CD14-positive monocyte (primary cell): ENCODE results near the gene RASA4B. TPM values are rescaled to one million over a fixed set of nuclear protein-coding genes. Genes with fewer than 3 reads are reported as not detected.

Experiments used
- DNase-seq, 3 donors: peaks; one replicate each; pipeline ENCODE4 v3.0.0-alpha.2; 2011 to 2022
- H2AFZ ChIP-seq: 2 replicates; pipeline ENCODE4 v1.6.0; 2012; ENCODE audit warnings: mild to moderate bottlenecking, low read depth, low read length, inconsistent platforms; ENCODE audit not compliant: insufficient read depth, poor library complexity, severe bottlenecking
- H3K27ac ChIP-seq, 2 donors: 1 replicate in 1 of 2; 2 replicates in 1 of 2; pipeline ENCODE4 v1.5.1; 2012 to 2013; ENCODE audit warnings: low read length in 2 of 2, control low read depth in 1 of 2, inconsistent platforms in 1 of 2, low read depth in 1 of 2, mild to moderate bottlenecking in 1 of 2
- H3K27me3 ChIP-seq, 2 donors: one replicate each; pipeline versions ENCODE4 v1.6.0 to v1.6.1; 2011 to 2013; ENCODE audit warnings: low read length in 2 of 2; ENCODE audit not compliant: control insufficient read depth in 2 of 2, insufficient read depth in 2 of 2
- H3K36me3 ChIP-seq, 2 donors: replicated peaks in 1 of 2; 1 replicate in 1 of 2; 2 replicates in 1 of 2; pipeline versions ENCODE4 v1.5.1 to v1.6.1; 2012 to 2013; ENCODE audit warnings: low read length in 2 of 2, control low read depth in 1 of 2, inconsistent platforms in 1 of 2, mild to moderate bottlenecking in 1 of 2; ENCODE audit not compliant: insufficient read depth in 2 of 2, control insufficient read depth in 1 of 2
- H3K4me1 ChIP-seq, 2 donors: 1 replicate in 1 of 2; 2 replicates in 1 of 2; pipeline versions ENCODE4 v1.5.1 to v1.6.1; 2012 to 2013; ENCODE audit warnings: low read length in 2 of 2, control low read depth in 1 of 2, inconsistent platforms in 1 of 2, mild to moderate bottlenecking in 1 of 2, moderate library complexity in 1 of 2; ENCODE audit not compliant: insufficient read depth in 2 of 2, control insufficient read depth in 1 of 2
- H3K4me2 ChIP-seq: replicated peaks from 2 replicates; pipeline ENCODE3; 2012; ENCODE audit warnings: low read length, moderate library complexity, mild to moderate bottlenecking; ENCODE audit not compliant: poor library complexity, severe bottlenecking; ENCODE audit errors: extremely low read depth
- H3K4me3 ChIP-seq, 3 experiments: fragments of 200-600 bp in 1 of 3; sonication (generic) in 1 of 3; replicated peaks in 1 of 3; 1 replicate in 2 of 3; 2 replicates in 1 of 3; pipeline ENCODE4 v1.5.1; 2011 to 2013; ENCODE audit warnings: low read length in 3 of 3, mild to moderate bottlenecking in 3 of 3, control low read depth in 2 of 3, low read depth in 2 of 3, inconsistent platforms in 1 of 3, moderate library complexity in 1 of 3
- H3K79me2 ChIP-seq: 2 replicates; pipeline ENCODE4 v1.6.0; 2012; ENCODE audit warnings: mild to moderate bottlenecking, control low read depth, inconsistent platforms, low read length, moderate library complexity; ENCODE audit not compliant: insufficient read depth
- H3K9ac ChIP-seq: 2 replicates; pipeline ENCODE4 v1.6.0; 2017; ENCODE audit warnings: low read length, mild to moderate bottlenecking; ENCODE audit not compliant: insufficient read depth, poor library complexity, severe bottlenecking
- H3K9me3 ChIP-seq, 2 donors: replicated peaks in 1 of 2; 1 replicate in 1 of 2; 2 replicates in 1 of 2; pipeline versions ENCODE4 v1.5.1 to v1.6.1; 2012 to 2013; ENCODE audit warnings: low read length in 2 of 2, control low read depth in 1 of 2; ENCODE audit not compliant: control insufficient read depth in 1 of 2, insufficient read depth in 1 of 2
- H4K20me1 ChIP-seq: 2 replicates; pipeline ENCODE4 v1.6.0; 2012; ENCODE audit warnings: mild to moderate bottlenecking, low read length, control low read depth, moderate library complexity; ENCODE audit not compliant: insufficient read depth
- H3K27ac Mint-ChIP-seq, 7 donors: one replicate each; pipeline ENCODE4 v1.8.0; 2020; ENCODE audit warnings: mild to moderate bottlenecking in 7 of 7, mixed read lengths in 7 of 7, moderate library complexity in 6 of 7, inconsistent platforms in 2 of 7
- H3K27me3 Mint-ChIP-seq, 3 donors: one replicate each; pipeline ENCODE4 v1.8.0; 2021 to 2022; ENCODE audit warnings: low read depth in 3 of 3, mild to moderate bottlenecking in 3 of 3, mixed read lengths in 3 of 3, moderate library complexity in 3 of 3, inconsistent platforms in 1 of 3
- H3K36me3 Mint-ChIP-seq, 2 donors: one replicate each; pipeline ENCODE4 v1.8.0; 2020; ENCODE audit warnings: mixed read lengths in 2 of 2, inconsistent platforms in 1 of 2, mild to moderate bottlenecking in 1 of 2
- H3K4me1 Mint-ChIP-seq: one replicate; pipeline ENCODE4 v1.8.0; 2020; ENCODE audit warnings: mild to moderate bottlenecking, mixed read lengths
- H3K4me3 Mint-ChIP-seq, 2 donors: one replicate each; pipeline ENCODE4 v1.8.0; 2020; ENCODE audit warnings: mild to moderate bottlenecking in 2 of 2, mixed read lengths in 2 of 2, moderate library complexity in 1 of 2
- H3K9me3 Mint-ChIP-seq, 7 donors: one replicate each; pipeline ENCODE4 v1.8.0; 2020 to 2022; ENCODE audit warnings: mixed read lengths in 7 of 7, mild to moderate bottlenecking in 6 of 7, moderate library complexity in 6 of 7, inconsistent platforms in 2 of 7
- WGBS: methylation state at CpG from one replicate; pipeline ENCODE4 v1.1.5; 2013; ENCODE audit warnings: missing lambda C conversion rate; ENCODE audit not compliant: insufficient coverage; 5-methylcytosine and 5-hydroxymethylcytosine counted together
- intact Hi-C, 2 donors: fragments of 100-400 bp; cut with micrococcal nuclease; formaldehyde crosslinking; loops; one replicate each; pipeline versions ENCODE4 v1.15.0 to v1.15.1; 2023
- polyA plus RNA-seq, 3 donors: library from polyadenylated mRNA; depleted of rRNA in 1 of 3; unstranded in 2 of 3; stranded (reverse) in 1 of 3; fragments of 300-500 nt in 2 of 3; fragments of >200 nt in 1 of 3; fragmentation: Illumina TruSeq in 2 of 3; gene quantifications; 1 replicate in 2 of 3; 2 replicates in 1 of 3; pipeline ENCODE4 v1.2.3, GENCODE V29; 2012 to 2021
- TF ChIP-seq, protein P1 (sequence below): fragments of 200-600 bp; IDR thresholded peaks from one replicate; pipeline ENCODE4 v1.8.0; 2022; ENCODE audit warnings: antibody characterized with exemption, mild to moderate bottlenecking

The RASA4B gene
- polyA plus RNA-seq, 3 donors = 6.3 to 24.1 (median 20.1) TPM

GRCh38 chr7:102439963-102440795 lies 77.4 kb downstream of the RASA4B start:
- H4K20me1 ChIP-seq = no peaks in the 10 kb centered on the region
- H3K27ac ChIP-seq = no peak overlapping the region
- peaks cover 9% of the 10 kb centered on the region for H3K4me1 Mint-ChIP-seq
- peaks cover 0 to 4% (median 3%) of the 10 kb centered on the region in 3 donors for H3K27me3 Mint-ChIP-seq
- peaks cover 25 to 53% of the 10 kb centered on the region in 2 donors for H3K36me3 ChIP-seq
- H3K79me2 ChIP-seq = peaks cover 2% of the 10 kb centered on the region
- no peak overlapping the region for H3K27ac Mint-ChIP-seq
- H3K9ac ChIP-seq = no peak overlapping the region
- H3K36me3 Mint-ChIP-seq = peaks cover 33 to 38% of the 10 kb centered on the region in 2 donors
- H3K27me3 ChIP-seq = no peaks in the 10 kb centered on the region
- no peak overlapping the region for H2AFZ ChIP-seq
- peaks cover under 1 to 3% of the 10 kb centered on the region in 2 donors for H3K4me1 ChIP-seq
- no peak overlapping the region for H3K4me3 Mint-ChIP-seq
- TF ChIP-seq, protein P1, sequence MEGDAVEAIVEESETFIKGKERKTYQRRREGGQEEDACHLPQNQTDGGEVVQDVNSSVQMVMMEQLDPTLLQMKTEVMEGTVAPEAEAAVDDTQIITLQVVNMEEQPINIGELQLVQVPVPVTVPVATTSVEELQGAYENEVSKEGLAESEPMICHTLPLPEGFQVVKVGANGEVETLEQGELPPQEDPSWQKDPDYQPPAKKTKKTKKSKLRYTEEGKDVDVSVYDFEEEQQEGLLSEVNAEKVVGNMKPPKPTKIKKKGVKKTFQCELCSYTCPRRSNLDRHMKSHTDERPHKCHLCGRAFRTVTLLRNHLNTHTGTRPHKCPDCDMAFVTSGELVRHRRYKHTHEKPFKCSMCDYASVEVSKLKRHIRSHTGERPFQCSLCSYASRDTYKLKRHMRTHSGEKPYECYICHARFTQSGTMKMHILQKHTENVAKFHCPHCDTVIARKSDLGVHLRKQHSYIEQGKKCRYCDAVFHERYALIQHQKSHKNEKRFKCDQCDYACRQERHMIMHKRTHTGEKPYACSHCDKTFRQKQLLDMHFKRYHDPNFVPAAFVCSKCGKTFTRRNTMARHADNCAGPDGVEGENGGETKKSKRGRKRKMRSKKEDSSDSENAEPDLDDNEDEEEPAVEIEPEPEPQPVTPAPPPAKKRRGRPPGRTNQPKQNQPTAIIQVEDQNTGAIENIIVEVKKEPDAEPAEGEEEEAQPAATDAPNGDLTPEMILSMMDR = no peak
- H3K9me3 ChIP-seq = no peaks in the 10 kb centered on the region
- no peak overlapping the region for H3K4me3 ChIP-seq
- WGBS = 93% methylated on average over 11 of the region's 17 CpGs
- peaks cover 0 to 3% (median 0%) of the 10 kb centered on the region in 7 donors for H3K9me3 Mint-ChIP-seq
- H3K4me2 ChIP-seq = no peak overlapping the region
- intact Hi-C loops = no loop called here
- DNase-seq = no peak

DNA sequence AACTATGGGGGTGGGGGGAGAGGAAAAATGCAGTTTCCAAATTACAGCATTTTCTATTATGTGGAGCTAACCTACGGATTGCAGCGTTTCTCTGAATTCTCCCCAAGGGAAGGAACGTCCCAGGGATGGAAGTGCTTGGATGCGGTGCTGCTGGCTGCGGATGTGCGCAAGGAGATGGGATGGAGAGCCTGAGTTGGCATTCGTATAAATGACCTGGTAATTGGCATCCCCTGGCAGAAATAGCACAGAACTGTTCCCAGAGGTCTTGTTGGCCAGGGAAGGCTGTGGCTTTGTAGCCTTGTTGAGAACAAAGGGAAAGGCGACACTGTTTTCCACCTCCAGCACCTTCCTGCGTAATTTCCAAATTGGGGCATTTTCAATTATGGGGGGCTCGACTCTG lies 81.5 kb downstream of the RASA4B start:
- no peak overlapping the region for H2AFZ ChIP-seq
- H3K4me2 ChIP-seq = no peak overlapping the region
- no peaks in the 10 kb centered on the region for H3K27me3 ChIP-seq
- H3K9ac ChIP-seq = peak overlapping the region; percentile 4
- H3K36me3 Mint-ChIP-seq = peaks cover 17 to 23% of the 10 kb centered on the region in 2 donors
- peaks cover 36% of the 10 kb centered on the region for H3K4me1 Mint-ChIP-seq
- no peaks in the 10 kb centered on the region for H3K9me3 ChIP-seq
- peaks cover 20 to 35% of the 10 kb centered on the region in 2 donors for H3K36me3 ChIP-seq
- peaks cover 0 to 4% (median 3%) of the 10 kb centered on the region in 3 donors for H3K27me3 Mint-ChIP-seq
- H3K4me3 Mint-ChIP-seq = no peak overlapping the region
- H3K27ac ChIP-seq = no peak overlapping the region
- peaks cover 21% of the 10 kb centered on the region for H3K79me2 ChIP-seq
- DNase-seq = no peak
- H4K20me1 ChIP-seq = no peaks in the 10 kb centered on the region
- TF ChIP-seq, protein P1 = no peak
- H3K9me3 Mint-ChIP-seq = no peaks in the 10 kb centered on the region
- H3K27ac Mint-ChIP-seq = peak overlapping the region in 3 of 7 donors; percentile 33 to 67 (median 62)
- intact Hi-C loops = no loop called here
- peaks cover 29 to 36% of the 10 kb centered on the region in 2 donors for H3K4me1 ChIP-seq
- WGBS = 87% methylated on average over 7 of the region's 10 CpGs
- no peak overlapping the region for H3K4me3 ChIP-seq
